GM23338 (cell line): ENCODE results near the gene HOXA3. TPM values are rescaled to one million over a fixed set of nuclear protein-coding genes. Genes with fewer than 3 reads are reported as not detected.

ENCODE experiments used
- ATAC-seq: fragments of 200-7000 bp; cut with Tn5 transposase; 3 replicates; pipeline ENCODE4 v1.9.1; 2020
- DNase-seq: peaks from one replicate; pipeline ENCODE4 v3.0.0-alpha.2; 2015; ENCODE audit warnings: low spot score
- H2AFZ ChIP-seq: fragments of 200-600 bp; sonication (generic); 2 replicates; pipeline ENCODE4 v1.8.0; 2016; ENCODE audit warnings: antibody characterized with exemption, mild to moderate bottlenecking, moderate library complexity
- H3F3A ChIP-seq: fragments of 200-600 bp; sonication (generic); replicated peaks from 2 replicates; pipeline ENCODE4 v1.8.0; 2017; ENCODE audit warnings: antibody characterized with exemption, mixed run types, low read depth
- H3K27ac ChIP-seq: fragments of 200-600 bp; sonication (generic); 2 replicates; pipeline ENCODE4 v1.6.1; 2016; ENCODE audit warnings: low read depth
- H3K27me3 ChIP-seq: fragments of 200-600 bp; sonication (generic); 2 replicates; pipeline ENCODE4 v1.8.0; 2016; ENCODE audit warnings: mild to moderate bottlenecking, mixed run types, moderate library complexity; ENCODE audit not compliant: insufficient read depth
- H3K36me3 ChIP-seq: fragments of 200-600 bp; sonication (generic); 2 replicates; pipeline ENCODE4 v1.8.0; 2016; ENCODE audit warnings: mild to moderate bottlenecking; ENCODE audit not compliant: insufficient read depth
- H3K4me1 ChIP-seq: fragments of 200-600 bp; sonication (generic); 2 replicates; pipeline ENCODE4 v1.8.0; 2016; ENCODE audit warnings: mild to moderate bottlenecking, moderate library complexity; ENCODE audit not compliant: insufficient read depth
- H3K4me2 ChIP-seq: fragments of 200-600 bp; sonication (generic); 2 replicates; pipeline ENCODE4 v1.7.1; 2017; ENCODE audit warnings: mixed run types
- H3K4me3 ChIP-seq: fragments of 200-600 bp; sonication (generic); 2 replicates; pipeline ENCODE4 v1.6.1; 2016; ENCODE audit warnings: mixed run types
- H3K79me2 ChIP-seq: fragments of 200-600 bp; sonication (generic); replicated peaks from 2 replicates; pipeline ENCODE4 v1.8.0; 2017; ENCODE audit warnings: mild to moderate bottlenecking; ENCODE audit not compliant: insufficient read depth
- H3K9me2 ChIP-seq: fragments of 200-600 bp; sonication (generic); 2 replicates; pipeline ENCODE4 v1.8.0; 2017; ENCODE audit not compliant: insufficient read depth
- H4K20me1 ChIP-seq: fragments of 200-600 bp; sonication (generic); replicated peaks from 2 replicates; pipeline ENCODE4 v1.8.0; 2017; ENCODE audit warnings: mild to moderate bottlenecking; ENCODE audit not compliant: insufficient read depth
- H3K27ac Mint-ChIP-seq: 2 replicates; pipeline ENCODE4 v1.8.0; 2020; ENCODE audit warnings: inconsistent platforms, mild to moderate bottlenecking, moderate library complexity, mixed read lengths
- H3K27me3 Mint-ChIP-seq: 3 replicates; pipeline ENCODE4 v1.8.0; 2022; ENCODE audit warnings: low read depth, mild to moderate bottlenecking, moderate library complexity, mixed read lengths, inconsistent platforms; ENCODE audit not compliant: insufficient read depth, poor library complexity
- H3K36me3 Mint-ChIP-seq: 3 replicates; pipeline ENCODE4 v1.8.0; 2021; ENCODE audit warnings: low read depth, mild to moderate bottlenecking, inconsistent platforms, moderate library complexity, mixed read lengths
- H3K4me1 Mint-ChIP-seq: 3 replicates; pipeline ENCODE4 v1.8.0; 2020; ENCODE audit warnings: mild to moderate bottlenecking, inconsistent platforms, mixed read lengths
- H3K4me3 Mint-ChIP-seq: 3 replicates; pipeline ENCODE4 v1.8.0; 2021; ENCODE audit warnings: moderate library complexity, mild to moderate bottlenecking, inconsistent platforms, mixed read lengths
- H3K9me3 Mint-ChIP-seq: 3 replicates; pipeline ENCODE4 v1.8.0; 2020; ENCODE audit warnings: moderate library complexity, mild to moderate bottlenecking, inconsistent platforms, mixed read lengths
- CREB1 ChIP-seq: fragments of 250-450 bp; sonication (Bioruptor Pico); IDR thresholded peaks from 2 replicates; pipeline ENCODE4 v1.5.0; 2020; ENCODE audit warnings: low read depth, mild to moderate bottlenecking, moderate library complexity
- EZH2 ChIP-seq: fragments of 200-600 bp; sonication (generic); IDR thresholded peaks from one replicate; pipeline ENCODE4 v1.8.0; 2017; ENCODE audit warnings: antibody characterized with exemption, mild to moderate bottlenecking, low read depth; ENCODE audit not compliant: unreplicated experiment
- EZH2phosphoT487 ChIP-seq: fragments of 200-600 bp; sonication (generic); IDR thresholded peaks from one replicate; pipeline ENCODE4 v1.8.1; 2018; ENCODE audit warnings: antibody characterized with exemption; ENCODE audit not compliant: unreplicated experiment
- JUNB ChIP-seq: IDR thresholded peaks from one replicate; pipeline ENCODE4 v1.6.1; 2016; ENCODE audit warnings: antibody characterized with exemption; ENCODE audit not compliant: unreplicated experiment
- NANOG ChIP-seq: IDR thresholded peaks from 2 replicates; pipeline ENCODE4 v1.6.1; 2016; ENCODE audit warnings: antibody characterized with exemption, borderline replicate concordance
- POLR2AphosphoS5 ChIP-seq: IDR thresholded peaks from 2 replicates; pipeline ENCODE4 v1.6.1; 2016; ENCODE audit warnings: antibody characterized with exemption, low read depth
- STAT1 ChIP-seq: IDR thresholded peaks from one replicate; pipeline ENCODE4 v1.6.1; 2016; ENCODE audit warnings: antibody characterized with exemption; ENCODE audit not compliant: unreplicated experiment
- ZNF114 ChIP-seq: fragments of 250-450 bp; sonication (Bioruptor Pico); IDR thresholded peaks from 2 replicates; pipeline ENCODE4 v1.5.0; 2020; ENCODE audit warnings: mild to moderate bottlenecking, moderate library complexity
- ZNF331 ChIP-seq: fragments of 250-450 bp; sonication (Bioruptor Pico); IDR thresholded peaks from 2 replicates; pipeline ENCODE4 v1.5.0; 2020; ENCODE audit warnings: low read depth, mild to moderate bottlenecking, moderate library complexity
- polyA plus RNA-seq: library from polyadenylated mRNA; unstranded; fragments of >200 nt; fragmentation: Nextera tagmentation; extraction: Ambion mirVana; gene quantifications from 2 replicates; pipeline ENCODE4 v1.2.1, GENCODE V29; 2016
- total RNA-seq: library from RNA; depleted of rRNA; stranded (reverse); fragments of >200 nt; shearing (Covaris generic); gene quantifications from 2 replicates; pipeline ENCODE4 v1.2.3, GENCODE V29; 2014
- TF ChIP-seq, protein P1 (sequence below), 2 experiments: fragments of 200-600 bp in 1 of 2; sonication (generic) in 1 of 2; conservative IDR thresholded peaks; 2 replicates each; pipeline versions ENCODE4 v1.5.1 to v1.6.1; 2016 to 2017; ENCODE audit warnings: antibody characterized with exemption in 2 of 2, low read depth in 2 of 2, mild to moderate bottlenecking in 2 of 2, moderate library complexity in 1 of 2
- TF ChIP-seq, protein P2 (sequence below): IDR thresholded peaks from one replicate; pipeline ENCODE4 v1.6.1; 2018; ENCODE audit warnings: antibody characterized with exemption; ENCODE audit not compliant: unreplicated experiment
- TF ChIP-seq, protein P3 (sequence below): IDR thresholded peaks from 2 replicates; pipeline ENCODE4 v1.6.1; 2016; ENCODE audit warnings: antibody characterized with exemption

Gene HOXA3
- total and polyA plus RNA-seq, 2 experiments from 2014 or later, result not detected

DNA sequence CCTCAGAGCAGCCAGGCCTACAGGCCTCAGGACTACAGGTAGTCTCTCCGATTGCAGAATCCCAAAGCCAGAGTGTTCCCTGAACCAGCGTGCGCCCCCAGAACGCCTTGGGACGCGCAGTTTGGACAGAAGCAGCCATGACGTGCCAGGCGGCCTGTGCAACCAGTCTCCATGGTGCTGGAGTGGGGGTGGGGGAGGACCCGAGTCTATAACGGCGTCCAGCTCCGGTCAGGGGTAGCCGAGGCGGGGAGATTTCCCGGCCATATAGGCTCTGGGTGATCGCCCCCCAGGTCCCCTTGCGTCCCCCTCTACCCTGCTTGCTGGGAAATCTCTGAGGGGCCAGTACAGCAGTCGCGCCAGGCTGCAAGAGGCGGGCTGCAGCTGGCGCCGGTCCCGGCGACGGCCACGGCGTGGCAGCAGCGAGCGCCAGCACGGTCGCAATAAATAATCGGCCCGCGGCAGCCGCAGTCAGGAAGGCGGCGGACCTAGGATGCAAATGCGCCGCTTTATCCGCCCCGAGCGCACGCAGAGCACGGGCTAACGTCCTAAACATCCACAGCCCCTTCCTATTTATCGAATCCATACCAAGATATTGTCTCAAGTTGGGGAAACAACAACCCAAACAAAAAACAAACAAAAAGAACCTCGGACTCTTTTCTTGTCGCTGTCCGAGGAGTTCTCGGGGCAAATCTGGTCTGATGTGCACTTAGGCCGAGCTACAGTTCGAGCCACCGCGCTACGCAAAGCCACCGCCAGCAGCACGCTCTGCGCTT is 1.6 kb downstream of the HOXA3 start:
- Histone ChIP-seq H3K4me1 (peaks cover 24% of the 10 kb centered on the region), H3K27ac (no peak overlapping the region), H2AFZ (no peak overlapping the region), H4K20me1 (peaks cover 54% of the 10 kb centered on the region), H3F3A (peaks cover 43% of the 10 kb centered on the region), H3K9me2 (no peaks in the 10 kb centered on the region), H3K79me2 (no peaks in the 10 kb centered on the region), H3K4me2 (peak overlapping the region; percentile 74), H3K36me3 (no peaks in the 10 kb centered on the region), H3K27me3 (peaks cover 100% of the 10 kb centered on the region), H3K4me3 (peak overlapping the region; percentile 43)
- peaks cover 26% of the 10 kb centered on the region for H3K9me3 Mint-ChIP-seq
- DNase-seq, result peak; percentile 85
- H3K4me1 Mint-ChIP-seq, result peaks cover 21% of the 10 kb centered on the region
- peak; percentile 63 for ATAC-seq
- H3K27ac Mint-ChIP-seq, result no peak overlapping the region
- peaks cover 100% of the 10 kb centered on the region for H3K27me3 Mint-ChIP-seq
- peak overlapping the region; percentile 50 for H3K4me3 Mint-ChIP-seq
- peak; percentile 93 for TF ChIP-seq EZH2
- no peak for TF ChIP-seq POLR2AphosphoS5
- TF ChIP-seq EZH2phosphoT487, result peak; percentile 85
- TF ChIP-seq, protein P1, sequence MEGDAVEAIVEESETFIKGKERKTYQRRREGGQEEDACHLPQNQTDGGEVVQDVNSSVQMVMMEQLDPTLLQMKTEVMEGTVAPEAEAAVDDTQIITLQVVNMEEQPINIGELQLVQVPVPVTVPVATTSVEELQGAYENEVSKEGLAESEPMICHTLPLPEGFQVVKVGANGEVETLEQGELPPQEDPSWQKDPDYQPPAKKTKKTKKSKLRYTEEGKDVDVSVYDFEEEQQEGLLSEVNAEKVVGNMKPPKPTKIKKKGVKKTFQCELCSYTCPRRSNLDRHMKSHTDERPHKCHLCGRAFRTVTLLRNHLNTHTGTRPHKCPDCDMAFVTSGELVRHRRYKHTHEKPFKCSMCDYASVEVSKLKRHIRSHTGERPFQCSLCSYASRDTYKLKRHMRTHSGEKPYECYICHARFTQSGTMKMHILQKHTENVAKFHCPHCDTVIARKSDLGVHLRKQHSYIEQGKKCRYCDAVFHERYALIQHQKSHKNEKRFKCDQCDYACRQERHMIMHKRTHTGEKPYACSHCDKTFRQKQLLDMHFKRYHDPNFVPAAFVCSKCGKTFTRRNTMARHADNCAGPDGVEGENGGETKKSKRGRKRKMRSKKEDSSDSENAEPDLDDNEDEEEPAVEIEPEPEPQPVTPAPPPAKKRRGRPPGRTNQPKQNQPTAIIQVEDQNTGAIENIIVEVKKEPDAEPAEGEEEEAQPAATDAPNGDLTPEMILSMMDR (conservative IDR thresholded peaks at IDR 0.05; ENCODE audit: low read depth in 2 of 2), result peak; percentile 64 to 73
- no peak for TF ChIP-seq NANOG
- H3K36me3 Mint-ChIP-seq, result no peaks in the 10 kb centered on the region; the same call in 2 of the 3 replicates

DNA sequence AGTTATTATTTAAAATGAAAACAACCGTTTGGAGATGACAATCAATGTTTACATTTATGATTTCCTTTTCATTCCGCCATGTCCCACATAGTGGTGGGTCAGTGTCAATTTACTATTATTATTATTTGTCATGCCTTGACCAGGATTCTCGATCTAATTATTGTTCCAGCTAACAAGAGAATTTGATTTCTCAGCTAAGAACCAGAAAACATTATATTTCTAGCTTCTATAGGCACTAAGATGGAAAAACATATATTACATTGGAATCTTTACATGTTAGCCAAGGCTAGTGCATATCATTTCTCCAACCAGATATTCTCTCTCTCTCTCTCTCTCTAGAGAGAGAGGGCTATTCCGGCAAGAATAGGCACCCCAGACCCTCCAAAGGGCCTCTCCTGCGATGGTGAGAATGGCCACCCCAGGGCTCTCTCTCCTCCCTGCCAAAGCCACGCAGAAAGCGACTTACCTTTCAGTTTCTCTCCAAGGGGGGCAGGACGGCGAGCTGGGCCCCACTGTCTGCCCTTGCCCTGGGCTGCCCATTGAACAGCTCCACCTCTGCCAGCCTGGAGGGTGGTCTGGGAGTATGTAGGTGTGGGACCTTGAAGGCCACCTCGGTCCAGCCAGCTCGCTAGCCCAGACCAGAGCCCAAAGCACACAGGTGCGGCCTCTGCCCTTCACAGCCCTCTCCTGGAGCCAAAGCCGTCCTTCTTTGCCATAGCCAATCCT is 2.4 kb downstream of the HOXA3 start:
- Histone ChIP-seq H3K4me3 (peak overlapping the region; percentile 43; the same call in 1 of the 2 replicates), H3K4me1 (peaks cover 20% of the 10 kb centered on the region), H3K27ac (no peak overlapping the region), H3K27me3 (peaks cover 100% of the 10 kb centered on the region), H3K79me2 (no peaks in the 10 kb centered on the region), H2AFZ (no peak overlapping the region), H3K36me3 (no peaks in the 10 kb centered on the region), H3K9me2 (no peaks in the 10 kb centered on the region), H4K20me1 (peaks cover 46% of the 10 kb centered on the region), H3K4me2 (peak overlapping the region; percentile 74), H3F3A (peaks cover 43% of the 10 kb centered on the region)
- H3K36me3 Mint-ChIP-seq, result no peaks in the 10 kb centered on the region; the same call in 2 of the 3 replicates
- H3K9me3 Mint-ChIP-seq, result peaks cover 22% of the 10 kb centered on the region
- H3K4me1 Mint-ChIP-seq, result peaks cover 18% of the 10 kb centered on the region
- no peak overlapping the region for H3K27ac Mint-ChIP-seq
- no peak for ATAC-seq
- H3K27me3 Mint-ChIP-seq, result peaks cover 100% of the 10 kb centered on the region
- no peak for DNase-seq
- peak overlapping the region; percentile 44; the same call in 2 of the 3 replicates for H3K4me3 Mint-ChIP-seq
- TF ChIP-seq EZH2 (no peak), JUNB (no peak), CREB1 (CRISPR knock-in tag) (no peak), ZNF331 (CRISPR knock-in tag) (no peak), STAT1 (no peak), ZNF114 (CRISPR knock-in tag) (no peak)
- TF ChIP-seq, protein P2, sequence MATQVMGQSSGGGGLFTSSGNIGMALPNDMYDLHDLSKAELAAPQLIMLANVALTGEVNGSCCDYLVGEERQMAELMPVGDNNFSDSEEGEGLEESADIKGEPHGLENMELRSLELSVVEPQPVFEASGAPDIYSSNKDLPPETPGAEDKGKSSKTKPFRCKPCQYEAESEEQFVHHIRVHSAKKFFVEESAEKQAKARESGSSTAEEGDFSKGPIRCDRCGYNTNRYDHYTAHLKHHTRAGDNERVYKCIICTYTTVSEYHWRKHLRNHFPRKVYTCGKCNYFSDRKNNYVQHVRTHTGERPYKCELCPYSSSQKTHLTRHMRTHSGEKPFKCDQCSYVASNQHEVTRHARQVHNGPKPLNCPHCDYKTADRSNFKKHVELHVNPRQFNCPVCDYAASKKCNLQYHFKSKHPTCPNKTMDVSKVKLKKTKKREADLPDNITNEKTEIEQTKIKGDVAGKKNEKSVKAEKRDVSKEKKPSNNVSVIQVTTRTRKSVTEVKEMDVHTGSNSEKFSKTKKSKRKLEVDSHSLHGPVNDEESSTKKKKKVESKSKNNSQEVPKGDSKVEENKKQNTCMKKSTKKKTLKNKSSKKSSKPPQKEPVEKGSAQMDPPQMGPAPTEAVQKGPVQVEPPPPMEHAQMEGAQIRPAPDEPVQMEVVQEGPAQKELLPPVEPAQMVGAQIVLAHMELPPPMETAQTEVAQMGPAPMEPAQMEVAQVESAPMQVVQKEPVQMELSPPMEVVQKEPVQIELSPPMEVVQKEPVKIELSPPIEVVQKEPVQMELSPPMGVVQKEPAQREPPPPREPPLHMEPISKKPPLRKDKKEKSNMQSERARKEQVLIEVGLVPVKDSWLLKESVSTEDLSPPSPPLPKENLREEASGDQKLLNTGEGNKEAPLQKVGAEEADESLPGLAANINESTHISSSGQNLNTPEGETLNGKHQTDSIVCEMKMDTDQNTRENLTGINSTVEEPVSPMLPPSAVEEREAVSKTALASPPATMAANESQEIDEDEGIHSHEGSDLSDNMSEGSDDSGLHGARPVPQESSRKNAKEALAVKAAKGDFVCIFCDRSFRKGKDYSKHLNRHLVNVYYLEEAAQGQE, result no peak
- TF ChIP-seq, protein P3, sequence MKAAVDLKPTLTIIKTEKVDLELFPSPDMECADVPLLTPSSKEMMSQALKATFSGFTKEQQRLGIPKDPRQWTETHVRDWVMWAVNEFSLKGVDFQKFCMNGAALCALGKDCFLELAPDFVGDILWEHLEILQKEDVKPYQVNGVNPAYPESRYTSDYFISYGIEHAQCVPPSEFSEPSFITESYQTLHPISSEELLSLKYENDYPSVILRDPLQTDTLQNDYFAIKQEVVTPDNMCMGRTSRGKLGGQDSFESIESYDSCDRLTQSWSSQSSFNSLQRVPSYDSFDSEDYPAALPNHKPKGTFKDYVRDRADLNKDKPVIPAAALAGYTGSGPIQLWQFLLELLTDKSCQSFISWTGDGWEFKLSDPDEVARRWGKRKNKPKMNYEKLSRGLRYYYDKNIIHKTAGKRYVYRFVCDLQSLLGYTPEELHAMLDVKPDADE, result no peak
